HG03064 (cell line): ENCODE data around the gene MYO6.

Source experiments
- ATAC-seq: cut with Tn5 transposase; IDR thresholded peaks from one replicate; pipeline ENCODE4 v1.9.1; 2021; ENCODE audit warnings: low read depth; ENCODE audit not compliant: unreplicated experiment

The MYO6 gene

DNA sequence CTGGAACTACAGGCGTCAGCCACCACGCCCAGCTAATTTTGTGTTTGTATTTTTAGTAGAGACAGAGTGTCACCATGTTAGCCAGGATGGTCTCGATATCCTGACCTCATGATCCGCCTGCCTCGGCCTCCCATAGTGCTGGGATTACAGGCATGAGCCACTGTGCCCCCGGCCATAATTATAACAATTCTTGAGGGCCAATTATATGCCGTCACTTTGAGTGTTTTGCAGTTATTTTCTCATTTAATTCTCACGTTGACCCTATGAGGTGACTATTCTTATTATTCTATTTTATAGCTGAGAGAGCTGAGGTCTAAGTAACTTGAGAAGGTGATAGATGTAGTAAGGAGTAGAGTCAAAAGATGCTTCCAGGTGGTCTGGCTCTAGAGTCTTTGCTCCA, 13.0 kb downstream of the MYO6 start:
- ATAC-seq = no peak

DNA sequence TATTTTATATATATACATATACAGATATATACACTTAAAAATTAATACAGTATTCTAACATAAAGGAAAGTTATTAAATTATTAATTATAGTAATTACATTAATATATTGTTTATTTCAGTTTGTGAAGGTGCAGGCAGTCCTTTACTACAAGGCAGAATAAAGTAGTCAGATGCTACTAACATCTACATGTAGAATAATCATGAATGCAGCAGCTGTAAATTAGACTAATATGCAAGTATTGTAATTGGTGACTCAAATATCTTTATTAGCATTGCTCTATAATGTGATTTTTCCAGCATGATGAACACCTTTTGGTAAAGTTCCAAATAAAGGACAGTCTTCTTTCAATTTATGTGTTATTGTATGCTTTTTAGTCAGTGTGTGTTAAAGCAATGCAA, 17.3 kb downstream of the MYO6 start:
- ATAC-seq = no peak

DNA sequence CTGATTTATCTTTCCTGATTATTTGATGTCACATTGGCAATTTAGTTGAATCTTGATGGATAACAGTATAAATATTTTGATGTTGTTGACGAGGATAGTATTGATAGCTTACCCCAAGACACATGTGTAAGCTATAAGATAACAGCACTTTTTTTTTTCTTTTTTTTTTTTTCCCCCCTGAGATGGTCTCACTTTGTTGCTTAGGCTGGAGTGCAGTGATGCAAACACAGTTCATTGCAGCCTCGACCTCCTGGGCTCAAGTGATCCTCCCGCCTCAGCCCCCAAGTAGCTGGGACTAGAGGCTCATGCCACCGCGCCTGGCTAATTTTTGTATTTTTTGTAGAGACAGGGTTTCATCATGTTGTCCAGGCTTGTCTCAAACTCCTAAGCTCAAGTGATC, 21.8 kb downstream of the MYO6 start:
- ATAC-seq = no peak

DNA sequence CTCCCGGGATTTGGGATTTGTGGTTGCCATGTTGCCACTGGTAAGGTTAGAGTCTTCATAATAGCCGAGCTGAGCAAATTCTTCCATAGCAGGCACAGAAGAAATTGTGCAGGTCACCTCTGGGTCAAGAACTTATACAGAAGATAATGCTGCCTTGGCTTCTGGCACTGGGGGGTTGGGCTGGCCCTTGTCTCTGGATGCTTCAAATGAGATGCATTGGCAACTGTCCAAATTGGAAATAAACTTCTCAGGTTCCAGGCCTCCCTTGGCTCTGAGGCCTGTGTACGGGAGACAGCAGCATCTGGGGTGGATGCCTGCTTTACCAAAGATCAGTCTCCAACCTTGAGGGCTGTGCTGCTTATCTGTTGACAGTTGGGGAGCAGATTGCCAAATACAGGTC, 26.2 kb downstream of the MYO6 start:
- ATAC-seq = no peak

DNA sequence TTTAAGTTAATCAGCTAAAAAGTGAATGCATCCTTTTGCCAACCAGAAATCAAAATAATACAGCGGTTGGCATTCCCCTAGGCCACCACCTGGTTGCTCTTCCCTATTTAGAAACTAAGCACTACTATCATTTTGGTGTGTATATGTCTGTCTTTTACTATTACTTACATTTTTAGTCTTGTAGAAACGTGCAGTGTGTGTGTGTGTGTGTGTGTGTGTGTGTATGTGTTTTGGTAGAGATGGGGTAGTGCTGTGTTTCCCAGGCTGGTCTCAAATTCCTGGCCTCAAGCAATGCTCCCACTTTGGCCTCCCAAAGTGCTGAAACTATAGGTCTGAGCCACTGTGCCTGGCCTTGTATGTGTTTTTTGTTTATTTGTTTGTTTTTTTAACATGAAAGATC, 27.4 kb downstream of the MYO6 start:
- ATAC-seq = no peak

DNA sequence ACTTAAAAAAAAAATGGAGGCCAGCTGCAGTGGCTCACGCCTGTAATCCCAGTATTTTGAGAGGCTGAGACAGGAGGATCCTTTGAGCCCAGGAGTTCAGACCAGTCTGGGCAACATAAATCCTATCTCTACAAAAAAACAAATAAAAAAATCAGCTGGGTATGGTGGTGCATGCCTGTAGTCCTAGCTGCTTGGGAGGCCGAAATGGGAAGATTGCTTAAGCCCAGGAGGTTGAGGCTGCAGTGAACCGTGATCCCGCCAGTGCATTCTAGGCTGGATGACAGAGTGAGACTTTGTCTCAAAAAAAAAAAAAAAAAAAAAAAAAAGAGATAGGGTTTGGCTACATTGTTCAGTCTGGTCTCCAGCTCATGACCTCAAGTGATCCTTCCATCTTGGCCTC, 29.7 kb downstream of the MYO6 start:
- ATAC-seq = no peak

DNA sequence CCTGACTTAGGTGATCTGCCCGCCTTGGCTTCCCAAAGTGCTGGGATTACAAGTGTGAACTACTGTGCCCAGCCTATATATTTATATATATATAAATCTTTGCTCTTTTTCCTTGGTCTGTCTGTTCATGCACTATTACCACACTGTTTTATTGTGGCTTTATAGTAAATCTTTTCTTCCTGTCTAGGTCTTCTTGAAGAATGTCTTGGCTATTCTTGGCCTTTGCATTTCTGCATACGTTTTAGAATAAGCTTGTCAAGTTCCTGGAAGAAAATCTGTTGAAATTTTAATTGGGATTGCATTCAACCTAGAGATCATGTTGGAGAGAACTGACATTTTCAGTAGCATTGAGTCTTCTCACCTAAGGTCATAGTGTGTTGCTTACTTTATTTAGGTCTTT, 37.1 kb downstream of the MYO6 start:
- no peak for ATAC-seq

DNA sequence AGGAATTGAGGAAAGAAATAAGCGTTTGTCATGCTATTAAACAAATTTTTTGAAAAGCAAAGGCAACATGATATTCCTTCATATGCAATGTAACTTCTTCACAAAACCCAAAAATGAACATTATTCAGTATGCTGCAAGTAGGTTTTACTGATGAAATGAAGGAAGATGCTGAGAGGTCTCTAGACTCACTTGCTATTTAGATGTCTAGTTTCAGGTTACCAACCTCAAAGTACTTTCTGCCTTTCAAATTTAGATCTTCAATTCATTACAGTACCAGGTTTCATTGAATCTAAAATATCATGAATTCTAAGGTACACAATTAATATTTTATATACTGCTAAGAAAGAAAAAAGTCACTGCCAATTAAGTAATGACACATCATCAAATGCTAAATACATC, 39.9 kb downstream of the MYO6 start:
- ATAC-seq = no peak

DNA sequence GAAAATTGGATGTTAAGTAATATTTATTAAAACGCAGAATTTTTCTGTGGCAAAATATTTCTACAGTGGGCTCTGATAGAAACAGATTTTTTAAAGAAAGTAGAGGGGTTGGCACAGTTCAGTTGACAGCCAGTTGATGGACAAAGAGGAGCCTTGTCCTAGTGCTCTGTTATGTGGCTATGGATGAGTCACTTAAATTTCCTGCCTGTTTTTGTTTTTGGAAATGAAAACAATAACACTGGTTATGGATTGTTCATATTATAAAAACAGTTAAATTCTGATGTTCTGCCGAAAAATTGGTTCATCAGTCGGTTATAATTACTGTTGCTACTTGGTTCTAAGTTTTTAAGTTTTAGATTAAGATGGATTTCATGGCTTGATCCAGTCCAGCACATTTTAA, 42.8 kb downstream of the MYO6 start:
- ATAC-seq = no peak

DNA sequence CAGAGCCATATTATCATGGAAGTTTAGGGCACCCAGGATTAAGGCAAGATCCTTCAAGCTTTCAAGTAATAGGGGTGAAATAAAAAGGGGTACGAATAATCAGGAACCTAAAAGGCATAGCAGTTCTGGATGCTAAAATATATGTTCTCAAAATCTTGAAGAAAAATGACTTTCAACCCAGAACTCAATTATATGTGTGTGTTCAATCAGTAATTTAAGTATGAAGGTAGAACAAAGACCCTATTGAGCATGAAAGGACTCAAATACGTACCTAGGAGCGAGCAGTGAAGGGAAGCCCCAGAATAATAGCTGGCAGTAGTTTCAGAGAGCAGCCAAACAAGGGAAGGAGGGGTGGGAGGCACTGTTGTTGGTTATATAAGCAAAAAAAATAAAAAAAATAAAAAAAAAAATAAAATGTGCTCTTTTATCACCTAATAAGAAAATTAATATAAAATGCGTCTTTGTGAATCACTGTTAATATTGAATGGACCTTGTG, 45.4 kb downstream of the MYO6 start:
- ATAC-seq = no peak

DNA sequence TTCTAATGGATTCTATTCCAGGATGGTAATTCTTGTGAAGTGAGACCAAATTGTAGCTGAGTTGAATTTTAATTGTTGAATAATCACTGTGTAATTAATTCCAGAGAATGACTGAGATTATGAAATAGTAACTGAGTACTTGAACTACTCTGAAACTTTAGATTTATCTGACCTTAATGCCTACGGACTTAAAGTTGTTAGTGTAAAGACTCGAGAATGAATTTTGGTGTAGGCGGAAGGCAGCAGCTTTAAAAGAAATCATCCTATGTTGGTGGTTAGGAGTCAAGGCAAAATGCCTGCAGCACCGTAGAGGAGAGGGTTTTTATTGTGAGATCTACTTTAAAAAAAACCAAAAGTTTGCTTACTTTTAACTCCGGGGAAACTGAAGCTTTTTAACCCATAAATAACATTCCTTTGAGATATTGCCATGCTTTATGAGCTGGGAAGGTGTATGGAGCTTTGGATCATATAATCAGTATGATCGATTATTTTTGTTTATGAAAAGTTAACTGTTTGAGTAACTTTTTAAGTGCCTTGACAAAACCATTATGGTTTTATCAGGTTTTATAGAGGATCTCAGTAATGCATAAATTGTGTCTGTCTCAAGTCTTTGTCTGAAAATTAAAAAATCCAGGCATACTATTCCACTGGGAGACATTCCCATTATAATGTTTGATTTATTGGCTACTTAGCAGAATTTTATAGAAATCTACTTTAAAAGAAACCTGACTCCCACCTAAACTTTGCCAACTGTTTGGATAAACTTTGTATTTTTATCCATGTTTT, 46.1 kb downstream of the MYO6 start:
- no peak for ATAC-seq

DNA sequence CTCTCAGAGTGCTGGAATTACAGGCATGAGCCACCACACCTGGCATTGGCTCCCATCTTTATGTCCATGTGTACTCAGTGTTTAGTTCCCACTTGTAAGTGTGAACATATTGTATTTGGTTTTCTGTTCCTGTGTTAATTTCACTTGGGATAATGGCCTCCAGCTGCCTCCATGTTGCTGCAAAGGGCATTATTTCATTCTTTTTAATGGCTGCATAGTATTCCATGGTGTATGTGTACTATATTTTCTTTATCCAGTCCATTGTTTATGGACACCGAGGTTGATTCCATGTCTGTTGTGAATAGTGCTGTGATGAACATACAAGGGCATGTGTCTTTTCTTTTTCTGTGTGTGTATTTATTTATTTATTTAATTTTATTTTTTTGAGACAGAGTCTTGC, 47.7 kb downstream of the MYO6 start:
- no peak for ATAC-seq

DNA sequence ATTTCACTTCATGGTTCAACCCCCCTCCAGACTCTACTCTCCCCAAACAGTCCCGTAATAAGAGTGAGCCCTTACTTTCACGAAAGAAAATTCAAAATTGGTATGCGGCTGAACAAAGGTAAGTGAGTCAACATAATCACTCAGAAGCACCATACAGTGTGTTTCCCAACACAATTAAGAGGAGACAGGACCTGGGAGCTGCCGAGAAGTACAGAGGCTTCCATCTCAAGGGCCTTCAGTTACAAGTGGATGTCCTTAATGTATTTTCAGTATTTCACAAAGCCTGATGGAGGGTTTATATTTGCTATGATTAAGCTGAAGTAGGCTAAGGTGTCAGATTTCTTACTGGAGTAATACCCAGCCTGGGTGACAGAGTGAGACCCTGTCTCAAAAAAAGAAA, 51.1 kb downstream of the MYO6 start:
- ATAC-seq = no peak

DNA sequence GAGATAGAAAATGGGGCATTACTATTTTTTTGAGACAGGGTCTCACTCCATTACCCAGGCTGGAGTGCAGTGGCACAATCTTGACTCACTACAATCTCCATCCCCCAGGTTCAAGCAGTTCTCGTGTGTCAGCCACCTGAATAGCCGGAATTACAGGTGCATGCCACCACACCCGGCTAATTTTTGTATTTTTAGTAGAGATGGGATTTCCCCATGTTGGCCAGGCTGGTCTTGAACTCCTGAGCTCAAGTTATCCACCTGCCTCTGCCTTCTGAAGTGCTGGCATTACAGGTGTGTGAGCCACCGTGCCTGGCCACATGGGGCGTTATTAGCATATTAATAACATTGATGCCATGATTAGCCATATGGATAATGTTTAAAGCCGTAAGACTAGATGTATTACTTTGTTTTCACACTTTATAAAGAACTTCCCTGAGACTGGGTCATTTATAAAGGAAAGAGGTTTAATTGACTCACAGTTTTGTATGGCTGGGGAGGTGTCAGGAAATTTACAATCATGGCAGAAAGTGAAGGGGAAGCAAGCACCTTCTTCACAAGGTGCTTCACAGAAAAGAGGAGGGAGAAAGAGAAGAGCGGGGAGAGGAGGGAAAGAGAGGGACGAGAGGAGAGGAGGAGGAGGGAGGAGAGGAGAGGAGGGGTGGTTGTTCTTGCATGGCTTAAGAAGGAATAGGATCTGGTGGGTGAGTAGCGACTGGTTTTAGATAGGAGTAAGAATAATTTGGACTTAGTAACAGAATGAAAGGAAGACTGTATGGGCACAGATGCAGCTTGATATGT, 51.9 kb downstream of the MYO6 start:
- ATAC-seq = no peak

DNA sequence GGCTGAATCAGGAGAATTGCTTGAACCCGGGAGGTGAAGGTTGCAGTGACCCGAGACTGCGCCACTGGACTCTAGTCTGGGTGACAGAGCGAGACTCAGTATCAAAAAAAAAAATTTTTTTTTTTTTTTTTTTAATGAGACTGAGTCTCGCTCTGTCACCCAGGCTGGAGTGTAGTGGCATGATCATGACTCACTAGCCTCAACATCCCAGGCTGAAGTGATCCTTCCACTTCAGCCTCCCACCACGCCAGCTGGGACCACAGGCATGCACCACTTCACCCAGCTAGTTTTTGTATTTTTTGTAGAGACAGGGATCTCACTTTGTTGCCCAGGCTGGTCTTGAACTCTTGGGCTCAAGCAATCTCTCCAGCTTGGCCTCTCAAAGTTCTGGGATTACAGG, 53.3 kb downstream of the MYO6 start:
- ATAC-seq = no peak

DNA sequence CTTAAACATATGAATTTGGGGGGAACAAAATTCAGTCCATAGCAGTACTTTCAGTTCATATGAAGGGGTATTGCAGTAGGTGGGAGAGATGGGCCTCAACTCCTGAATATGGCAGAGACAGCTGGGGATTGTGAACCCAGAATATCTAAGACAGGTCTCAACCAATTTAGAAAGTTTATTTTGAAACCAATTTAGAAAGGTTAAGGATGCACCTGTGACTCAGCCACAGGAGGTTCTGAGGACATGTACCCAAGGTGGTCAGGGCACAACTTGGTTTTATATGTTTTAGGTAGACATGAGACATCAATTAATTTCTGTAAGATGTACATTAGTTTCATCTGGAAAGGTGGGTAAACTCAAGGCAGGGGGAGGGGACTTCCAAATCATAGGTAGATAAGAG, 59.5 kb downstream of the MYO6 start:
- no peak for ATAC-seq

DNA sequence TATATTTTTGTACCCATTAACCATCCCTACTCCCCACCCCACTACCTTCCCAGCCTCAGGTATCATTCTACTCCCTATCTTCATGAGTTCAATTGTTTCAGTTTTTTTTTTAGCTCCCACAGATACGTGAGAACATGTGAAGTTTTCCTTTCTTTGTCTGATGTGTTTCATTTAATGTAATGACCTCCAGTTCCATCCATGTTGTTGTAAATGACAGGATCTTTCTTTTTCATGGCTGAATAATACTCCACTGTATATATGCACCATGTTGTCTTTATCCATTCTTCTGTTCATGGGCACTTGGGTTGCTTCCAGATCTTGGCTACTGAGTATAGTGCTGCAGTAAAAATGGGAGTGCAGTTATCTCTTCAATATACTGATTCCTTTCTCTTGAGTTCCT, 63.5 kb downstream of the MYO6 start:
- ATAC-seq = no peak

DNA sequence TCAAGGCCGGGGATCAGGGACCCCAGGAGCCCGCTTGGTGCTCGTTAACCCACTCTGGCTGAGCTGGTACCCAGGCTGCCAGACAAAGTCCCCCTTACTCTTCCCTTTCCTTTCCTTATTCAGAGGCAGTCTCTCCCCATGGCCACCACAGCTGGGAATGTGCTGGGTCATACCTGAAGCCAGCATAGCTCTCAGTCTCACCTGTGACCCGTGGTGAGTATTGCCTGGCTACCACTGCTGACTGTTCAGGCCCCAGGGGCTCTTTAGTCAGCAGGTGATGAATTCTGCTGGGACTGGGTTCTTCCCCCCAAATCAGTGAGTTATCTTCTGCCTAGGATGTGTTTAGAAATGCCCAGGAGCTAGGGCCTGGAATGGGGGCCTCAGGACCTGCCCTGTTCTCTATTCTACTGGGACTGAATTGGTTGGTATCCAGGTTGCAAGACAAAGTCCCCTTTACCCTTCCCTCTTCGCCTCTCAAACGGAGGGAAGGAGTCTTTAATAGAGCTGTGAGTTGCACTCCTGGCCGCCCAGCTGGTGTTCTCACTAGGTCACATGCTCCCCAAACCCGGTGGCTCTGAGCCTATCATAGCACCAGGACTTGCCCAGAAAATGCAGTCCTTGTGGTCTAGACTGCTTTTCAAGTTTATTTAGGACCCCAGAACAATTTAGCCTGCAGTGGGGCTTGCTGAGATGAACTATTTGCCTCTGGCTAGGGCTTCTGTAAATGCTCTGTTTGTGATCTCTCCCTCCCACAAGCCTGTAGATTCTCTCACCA, 64.6 kb downstream of the MYO6 start:
- no peak for ATAC-seq

DNA sequence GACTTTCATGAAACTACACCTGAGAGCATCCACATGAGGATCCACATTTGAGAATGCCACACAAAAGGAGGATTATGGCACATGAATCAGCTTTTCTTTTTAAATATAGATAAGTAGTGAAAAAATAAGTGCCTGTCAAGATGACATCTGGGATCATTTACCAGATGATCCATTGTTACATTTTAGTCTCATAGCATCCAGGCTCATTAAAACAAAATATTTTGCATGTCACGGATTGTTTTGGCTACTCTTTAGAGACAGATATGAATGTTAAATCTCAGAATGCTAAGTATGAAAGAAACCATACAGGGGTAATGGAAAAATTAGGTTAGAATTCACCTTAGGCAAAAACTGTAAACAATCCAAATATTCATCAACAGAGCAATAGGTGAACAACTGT, 66.7 kb downstream of the MYO6 start:
- no peak for ATAC-seq

DNA sequence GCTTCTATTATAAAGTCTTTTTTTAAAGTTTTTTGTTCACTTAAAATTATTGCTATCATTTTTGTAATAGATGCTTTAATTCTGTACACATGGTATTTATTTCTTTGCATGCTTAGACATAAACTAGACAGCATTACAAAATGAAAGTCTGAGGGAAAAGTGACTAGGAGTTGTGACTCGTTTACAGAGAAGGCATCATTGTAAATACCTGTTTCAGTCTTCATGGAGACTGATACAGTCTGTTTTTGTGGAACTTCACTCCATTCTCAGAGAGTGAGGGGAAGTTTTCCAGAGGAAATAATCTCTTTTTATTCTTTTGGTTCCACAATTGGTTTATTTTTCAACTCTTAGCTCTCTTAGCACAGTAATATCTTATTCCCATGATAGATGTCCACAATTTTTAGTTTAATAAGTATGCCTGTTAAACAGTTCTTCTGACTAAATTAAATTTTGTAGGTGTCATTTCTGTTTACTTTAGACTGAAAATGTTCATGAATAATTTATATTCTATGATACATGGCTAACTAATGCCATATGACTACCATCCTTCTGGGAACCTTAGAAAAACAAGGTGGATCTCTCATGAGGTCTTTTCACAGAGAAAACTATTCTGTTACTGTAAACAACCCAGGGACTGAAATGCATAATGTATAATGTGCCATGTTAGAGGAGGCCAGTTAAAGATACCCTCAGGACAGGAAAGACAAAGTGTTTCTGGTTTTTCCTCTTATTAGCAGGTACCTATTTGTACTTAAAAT, 69.2 kb downstream of the MYO6 start:
- no peak for ATAC-seq
